HG03196 (cell line): ENCODE data around the gene ACTN4.

ENCODE experiments used
- ATAC-seq: cut with Tn5 transposase; IDR thresholded peaks from one replicate; pipeline ENCODE4 v1.9.1; 2021; ENCODE audit not compliant: unreplicated experiment

ACTN4 gene

GRCh38 chr19:38722947-38723605, 75.6 kb downstream of the ACTN4 start:
- no peak for ATAC-seq

- ATAC-seq = no peak
Measured at GRCh38 chr19:38723606-38723965, 76.1 kb downstream of the ACTN4 start.

- no peak for ATAC-seq
Measured at GRCh38 chr19:38723990-38724854, 76.8 kb downstream of the ACTN4 start.

GRCh38 chr19:38725469-38726283, 78.2 kb downstream of the ACTN4 start:
- ATAC-seq = no peak

GRCh38 chr19:38726284-38726673, 78.8 kb downstream of the ACTN4 start:
- ATAC-seq = no peak

- no peak for ATAC-seq
Measured at GRCh38 chr19:38726761-38727301, 79.4 kb downstream of the ACTN4 start.

- no peak for ATAC-seq
Measured at GRCh38 chr19:38727306-38727867, 79.9 kb downstream of the ACTN4 start.

- ATAC-seq = no peak
Measured at GRCh38 chr19:38727868-38728660, 80.6 kb downstream of the ACTN4 start.

GRCh38 chr19:38728752-38729541, 81.5 kb downstream of the ACTN4 start:
- no peak for ATAC-seq

- ATAC-seq = no peak
Measured at GRCh38 chr19:38729653-38730469, 82.4 kb downstream of the ACTN4 start.

GRCh38 chr19:38730470-38730730, 83.0 kb downstream of the ACTN4 start:
- no peak for ATAC-seq

GRCh38 chr19:38730731-38731589, 83.5 kb downstream of the ACTN4 start:
- ATAC-seq = no peak

GRCh38 chr19:38731654-38732301, 84.3 kb downstream of the ACTN4 start:
- no peak for ATAC-seq

- ATAC-seq = no peak
Measured at GRCh38 chr19:38733241-38733492, 85.7 kb downstream of the ACTN4 start.

GRCh38 chr19:38733493-38734175, 86.2 kb downstream of the ACTN4 start:
- ATAC-seq = no peak

GRCh38 chr19:38734176-38734425, 86.7 kb downstream of the ACTN4 start:
- no peak for ATAC-seq

GRCh38 chr19:38734426-38735256, 87.2 kb downstream of the ACTN4 start:
- ATAC-seq = no peak
